ENCODE data around the gene SDHD.
A peak's percentile ranks its signal among the peaks of the same experiment; 100 is the strongest.

SDHD gene

DNA sequence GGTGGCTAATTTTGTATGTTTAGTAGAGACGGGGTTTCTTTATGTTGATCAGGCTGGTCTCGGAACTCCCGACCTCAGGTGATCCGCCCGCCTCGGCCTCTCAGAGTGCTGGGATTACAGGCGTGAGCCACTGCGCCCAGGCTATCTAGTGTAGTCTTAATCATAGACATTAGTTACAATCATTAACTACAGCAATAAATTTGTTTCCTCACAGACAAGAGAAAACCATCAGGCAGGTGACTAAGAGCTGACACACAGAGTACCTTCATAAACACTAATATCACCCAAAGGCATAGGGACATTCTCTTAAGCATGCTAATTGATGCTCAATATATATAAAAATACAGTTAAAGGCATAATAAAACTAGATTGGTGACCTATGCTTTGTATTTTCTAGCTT lies 19.4 kb downstream of the SDHD start:
- no peak for DNase-seq

GRCh38 chr11:112113539-112114457 lies 27.1 kb downstream of the SDHD start:
- peak; percentile 73 for DNase-seq

- DNase-seq = no peak
Observed at GRCh38 chr11:112114460-112114859, 27.8 kb downstream of the SDHD start.

GRCh38 chr11:112115386-112115785 lies 28.7 kb downstream of the SDHD start:
- DNase-seq = no peak

GRCh38 chr11:112118176-112118575 lies 31.5 kb downstream of the SDHD start:
- no peak for DNase-seq

DNA sequence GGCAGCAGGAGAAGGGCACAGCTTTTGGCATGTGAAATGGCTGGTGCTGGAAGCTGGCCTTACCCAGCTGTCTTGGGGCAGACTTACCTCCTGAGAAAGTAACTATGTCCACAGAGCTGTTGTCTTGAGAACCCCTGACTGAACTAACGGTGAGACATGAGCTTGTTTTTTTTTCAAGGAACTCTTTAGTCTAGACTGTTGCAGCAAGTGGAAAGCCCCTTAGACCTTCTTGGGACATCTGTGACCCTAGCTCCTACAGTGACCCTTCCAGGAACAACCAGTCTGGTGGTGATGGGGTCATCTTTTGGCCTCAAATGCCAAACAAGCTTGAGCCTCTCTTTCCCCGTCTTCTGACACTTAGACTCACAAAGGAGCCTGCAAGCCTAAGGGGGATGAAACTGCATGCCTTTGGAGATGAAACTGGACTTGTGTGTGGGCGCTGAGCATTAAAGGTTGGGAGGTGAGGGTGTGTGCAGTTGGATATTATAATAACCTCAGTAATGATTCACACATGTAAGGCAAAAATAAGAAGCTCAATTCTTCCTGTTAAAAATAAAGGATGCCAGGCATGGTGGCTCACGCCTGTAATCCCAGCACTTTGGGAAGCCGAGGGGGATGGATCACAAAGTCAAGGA lies 35.4 kb downstream of the SDHD start:
- no peak for DNase-seq

GRCh38 chr11:112123129-112123528 lies 36.5 kb downstream of the SDHD start:
- DNase-seq = no peak

- DNase-seq = no peak
Observed at GRCh38 chr11:112127056-112127455, 40.4 kb downstream of the SDHD start.

GRCh38 chr11:112128483-112129121 lies 41.9 kb downstream of the SDHD start:
- no peak for DNase-seq

- peak; percentile 37 for DNase-seq
Observed at GRCh38 chr11:112129656-112130055, 43.0 kb downstream of the SDHD start.

GRCh38 chr11:112132737-112133136 lies 46.1 kb downstream of the SDHD start:
- no peak for DNase-seq

DNA sequence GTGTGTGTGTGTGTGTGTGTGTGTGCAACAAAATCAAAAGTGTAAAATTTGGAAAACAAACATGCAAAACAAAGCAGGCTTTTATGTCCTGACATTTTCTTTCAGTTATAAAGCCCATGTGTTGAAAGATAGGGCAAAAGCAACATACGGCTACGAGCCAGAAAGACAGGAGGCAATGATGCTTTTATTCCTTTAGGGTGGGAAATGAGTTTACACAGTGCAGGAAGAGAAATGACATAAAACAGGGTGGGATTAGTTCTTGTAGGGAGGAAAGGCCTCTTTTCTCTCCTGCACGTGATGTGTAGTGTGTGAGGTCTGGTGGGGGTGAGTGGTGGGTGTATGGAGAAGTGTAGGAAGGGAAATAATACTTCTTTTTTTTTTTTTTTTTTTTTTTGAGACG lies 47.8 kb downstream of the SDHD start:
- no peak for DNase-seq

- no peak for DNase-seq
Observed at GRCh38 chr11:112143597-112143996, 56.9 kb downstream of the SDHD start.

Data from midbrain (tissue), 1 donor.